OCI-LY1 (cell line): Measurements from ENCODE around the gene LDLRAD3.

Experiments used
- H2AFZ ChIP-seq: fragments of 200-600 bp; sonication (generic), shearing (Covaris generic); 2 replicates; pipeline ENCODE4 v1.6.0; 2014; ENCODE audit warnings: antibody characterized with exemption, mild to moderate bottlenecking, low read length
- H3F3A ChIP-seq: fragments of 200-600 bp; sonication (generic), shearing (Covaris generic); 2 replicates; pipeline ENCODE4 v1.6.0; 2014; ENCODE audit warnings: mild to moderate bottlenecking, antibody characterized with exemption, low read length, moderate library complexity; ENCODE audit not compliant: insufficient read depth
- H3K27ac ChIP-seq: fragments of 200-600 bp; sonication (generic); 2 replicates; pipeline ENCODE4 v1.5.1; 2014; ENCODE audit warnings: low read length, mixed run types, mild to moderate bottlenecking, low read depth; ENCODE audit not compliant: poor library complexity, severe bottlenecking
- H3K27me3 ChIP-seq: fragments of 200-600 bp; sonication (generic); 2 replicates; pipeline ENCODE4 v1.6.0; 2014; ENCODE audit warnings: antibody characterized with exemption, mild to moderate bottlenecking, low read length, moderate library complexity; ENCODE audit not compliant: insufficient read depth
- H3K36me3 ChIP-seq: fragments of 200-600 bp; sonication (generic); 2 replicates; pipeline ENCODE4 v1.6.1; 2014; ENCODE audit warnings: mild to moderate bottlenecking, antibody characterized with exemption, low read length, moderate library complexity, mixed read lengths; ENCODE audit not compliant: insufficient read depth
- H3K4me1 ChIP-seq: fragments of 200-600 bp; sonication (generic); 2 replicates; pipeline ENCODE4 v1.5.1; 2014; ENCODE audit warnings: mild to moderate bottlenecking, low read length, moderate library complexity; ENCODE audit not compliant: insufficient read depth, severe bottlenecking
- H3K4me2 ChIP-seq: fragments of 200-600 bp; sonication (generic), shearing (Covaris generic); 2 replicates; pipeline ENCODE4 v1.6.1; 2014; ENCODE audit warnings: low read length
- H3K4me3 ChIP-seq: fragments of 200-600 bp; sonication (generic); 2 replicates; pipeline ENCODE4 v1.5.1; 2014; ENCODE audit warnings: low read length, low read depth, mild to moderate bottlenecking, mixed read lengths; ENCODE audit not compliant: poor library complexity, severe bottlenecking
- H3K79me2 ChIP-seq: fragments of 200-600 bp; shearing (Covaris generic); 2 replicates; pipeline ENCODE4 v1.6.1; 2016; ENCODE audit warnings: mixed run types, low read length, mixed read lengths; ENCODE audit not compliant: insufficient read depth
- H3K9ac ChIP-seq: fragments of 200-600 bp; sonication (generic), shearing (Covaris generic); 2 replicates; pipeline ENCODE4 v1.6.1; 2014; ENCODE audit warnings: mild to moderate bottlenecking, low read length, mixed read lengths
- H3K9me2 ChIP-seq: fragments of 200-600 bp; sonication (generic), shearing (Covaris generic); 2 replicates; pipeline ENCODE4 v1.6.1; 2014; ENCODE audit warnings: low read depth, mild to moderate bottlenecking, low read length, mixed read lengths
- H3K9me3 ChIP-seq: fragments of 200-600 bp; shearing (Covaris generic); 2 replicates; pipeline ENCODE4 v1.6.1; 2014; ENCODE audit warnings: low read length, mixed read lengths
- H4K20me1 ChIP-seq: fragments of 200-600 bp; sonication (generic), shearing (Covaris generic); 2 replicates; pipeline ENCODE4 v1.6.0; 2016; ENCODE audit warnings: mild to moderate bottlenecking, low read length; ENCODE audit not compliant: insufficient read depth
- EZH2 ChIP-seq: fragments of 200-600 bp; sonication (generic), shearing (Covaris generic); IDR thresholded peaks from 2 replicates; pipeline ENCODE4 v1.8.0; 2017; ENCODE audit warnings: borderline replicate concordance, mixed run types, mild to moderate bottlenecking, antibody characterized with exemption, low read length, moderate library complexity, mixed read lengths
- TF ChIP-seq, protein P1 (sequence below): fragments of 200-600 bp; sonication (generic), shearing (Covaris generic); IDR thresholded peaks from 2 replicates; pipeline ENCODE4 v1.5.1; 2017; ENCODE audit warnings: mild to moderate bottlenecking, antibody characterized with exemption, low read length, moderate library complexity, mixed read lengths

Gene LDLRAD3

GRCh38 chr11:35905646-35906276 is 38.1 kb upstream of the LDLRAD3 start:
- Histone ChIP-seq H3K4me3 (no peak overlapping the region), H3K4me2 (no peak overlapping the region), H4K20me1 (no peaks in the 10 kb centered on the region), H3K79me2 (no peaks in the 10 kb centered on the region), H3F3A (no peaks in the 10 kb centered on the region), H3K9me2 (no peaks in the 10 kb centered on the region), H3K9ac (no peak overlapping the region), H3K27me3 (no peaks in the 10 kb centered on the region), H3K9me3 (no peaks in the 10 kb centered on the region), H3K27ac (no peak overlapping the region), H3K36me3 (no peaks in the 10 kb centered on the region), H3K4me1 (no peaks in the 10 kb centered on the region), H2AFZ (no peak overlapping the region)
- TF ChIP-seq, protein P1, sequence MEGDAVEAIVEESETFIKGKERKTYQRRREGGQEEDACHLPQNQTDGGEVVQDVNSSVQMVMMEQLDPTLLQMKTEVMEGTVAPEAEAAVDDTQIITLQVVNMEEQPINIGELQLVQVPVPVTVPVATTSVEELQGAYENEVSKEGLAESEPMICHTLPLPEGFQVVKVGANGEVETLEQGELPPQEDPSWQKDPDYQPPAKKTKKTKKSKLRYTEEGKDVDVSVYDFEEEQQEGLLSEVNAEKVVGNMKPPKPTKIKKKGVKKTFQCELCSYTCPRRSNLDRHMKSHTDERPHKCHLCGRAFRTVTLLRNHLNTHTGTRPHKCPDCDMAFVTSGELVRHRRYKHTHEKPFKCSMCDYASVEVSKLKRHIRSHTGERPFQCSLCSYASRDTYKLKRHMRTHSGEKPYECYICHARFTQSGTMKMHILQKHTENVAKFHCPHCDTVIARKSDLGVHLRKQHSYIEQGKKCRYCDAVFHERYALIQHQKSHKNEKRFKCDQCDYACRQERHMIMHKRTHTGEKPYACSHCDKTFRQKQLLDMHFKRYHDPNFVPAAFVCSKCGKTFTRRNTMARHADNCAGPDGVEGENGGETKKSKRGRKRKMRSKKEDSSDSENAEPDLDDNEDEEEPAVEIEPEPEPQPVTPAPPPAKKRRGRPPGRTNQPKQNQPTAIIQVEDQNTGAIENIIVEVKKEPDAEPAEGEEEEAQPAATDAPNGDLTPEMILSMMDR, result no peak
- TF ChIP-seq EZH2, result no peak

DNA sequence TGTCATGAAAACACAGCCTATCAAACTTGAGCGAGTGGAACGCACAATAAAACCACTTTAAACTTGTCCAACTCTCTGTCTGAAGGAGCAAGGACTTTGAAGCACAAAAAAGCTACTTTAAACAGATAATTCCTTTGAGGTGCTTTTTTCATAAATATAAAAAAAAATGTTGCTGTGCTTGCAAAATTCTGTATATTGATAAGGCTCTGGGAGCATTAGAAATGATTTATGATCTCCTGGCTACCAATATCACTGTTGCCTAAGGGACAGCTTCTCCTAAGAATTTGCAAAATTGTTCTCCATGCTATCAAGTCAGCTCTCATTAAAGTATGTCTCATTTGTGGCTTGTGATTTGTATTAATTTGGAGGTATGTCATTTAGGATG is 37.6 kb upstream of the LDLRAD3 start:
- Histone ChIP-seq H3K9me2 (no peaks in the 10 kb centered on the region), H3F3A (no peaks in the 10 kb centered on the region), H3K36me3 (no peaks in the 10 kb centered on the region), H3K79me2 (no peaks in the 10 kb centered on the region), H4K20me1 (no peaks in the 10 kb centered on the region), H3K4me2 (no peak overlapping the region), H2AFZ (no peak overlapping the region), H3K4me3 (no peak overlapping the region), H3K9me3 (no peaks in the 10 kb centered on the region), H3K9ac (no peak overlapping the region), H3K4me1 (no peaks in the 10 kb centered on the region), H3K27ac (no peak overlapping the region), H3K27me3 (no peaks in the 10 kb centered on the region)
- TF ChIP-seq EZH2, result no peak
- TF ChIP-seq, protein P1, result no peak

- H3K27ac ChIP-seq, result no peak overlapping the region
- H3K9me2 ChIP-seq, result no peaks in the 10 kb centered on the region
- H3F3A ChIP-seq, result no peaks in the 10 kb centered on the region
- H2AFZ ChIP-seq, result no peak overlapping the region
- H3K79me2 ChIP-seq, result no peaks in the 10 kb centered on the region
- no peak overlapping the region for H3K9ac ChIP-seq
- H3K4me3 ChIP-seq, result no peak overlapping the region
- H4K20me1 ChIP-seq, result no peaks in the 10 kb centered on the region
- TF ChIP-seq EZH2, result no peak
- TF ChIP-seq, protein P1, result no peak
- H3K9me3 ChIP-seq, result no peaks in the 10 kb centered on the region
- no peaks in the 10 kb centered on the region for H3K36me3 ChIP-seq
- no peak overlapping the region for H3K4me2 ChIP-seq
- no peaks in the 10 kb centered on the region for H3K4me1 ChIP-seq
- H3K27me3 ChIP-seq, result no peaks in the 10 kb centered on the region
These were observed 37.2 kb upstream of the LDLRAD3 start for GRCh38 chr11:35906681-35907080.
